NCI-H1694 (cell line): ENCODE measurements around the gene RAB6B.

Source experiments
- DNase-seq: peaks from one replicate; lab custom pipeline; 2025; lab: John Stamatoyannopoulos, UW

RAB6B gene

DNA sequence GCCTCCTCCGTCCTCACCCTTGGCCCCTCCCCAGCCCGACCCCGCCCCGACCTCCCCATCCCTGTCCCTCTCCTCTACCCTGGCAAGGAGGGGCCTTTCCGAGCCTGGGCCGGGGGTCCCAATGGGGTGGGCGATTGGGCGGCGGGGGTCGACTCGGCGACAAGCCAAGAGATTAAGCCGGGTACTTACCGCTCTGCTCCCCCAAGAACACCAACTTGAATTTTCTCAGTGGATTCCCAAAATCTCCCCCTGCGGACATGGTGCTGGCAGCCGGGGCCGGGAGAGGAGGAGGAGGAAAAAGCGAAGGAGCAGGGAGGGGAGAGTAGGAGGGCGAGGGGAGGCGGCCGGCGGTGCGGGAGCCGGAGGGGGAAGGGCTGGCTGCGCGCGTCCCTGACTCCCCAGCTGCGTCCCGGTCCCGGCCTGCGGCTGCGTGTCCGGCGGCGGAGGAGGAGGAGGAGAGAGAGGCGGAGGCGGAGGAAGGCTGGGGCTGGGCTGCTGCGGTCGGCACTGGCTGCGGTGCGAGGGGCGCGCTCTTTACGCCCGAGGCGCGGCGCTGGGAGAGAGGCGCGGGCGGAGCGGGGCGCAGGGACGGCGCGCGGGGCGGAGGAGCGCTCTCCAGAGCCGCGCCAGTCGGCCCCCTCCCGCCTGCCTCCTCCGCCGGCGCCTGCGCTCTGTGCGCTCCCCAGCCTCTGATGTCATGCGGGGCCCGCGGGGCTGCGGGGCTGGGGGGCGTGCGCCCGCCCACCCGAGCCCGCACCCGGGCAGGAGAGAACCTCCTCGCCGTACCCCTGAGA lies at the start of gene RAB6B:
TSS of gene RAB6B (minus strand) at position 675 of the 794 bp plus-strand sequence. CDS start at position 259, 416 bp downstream.
- DNase-seq: peak; percentile 34

DNA sequence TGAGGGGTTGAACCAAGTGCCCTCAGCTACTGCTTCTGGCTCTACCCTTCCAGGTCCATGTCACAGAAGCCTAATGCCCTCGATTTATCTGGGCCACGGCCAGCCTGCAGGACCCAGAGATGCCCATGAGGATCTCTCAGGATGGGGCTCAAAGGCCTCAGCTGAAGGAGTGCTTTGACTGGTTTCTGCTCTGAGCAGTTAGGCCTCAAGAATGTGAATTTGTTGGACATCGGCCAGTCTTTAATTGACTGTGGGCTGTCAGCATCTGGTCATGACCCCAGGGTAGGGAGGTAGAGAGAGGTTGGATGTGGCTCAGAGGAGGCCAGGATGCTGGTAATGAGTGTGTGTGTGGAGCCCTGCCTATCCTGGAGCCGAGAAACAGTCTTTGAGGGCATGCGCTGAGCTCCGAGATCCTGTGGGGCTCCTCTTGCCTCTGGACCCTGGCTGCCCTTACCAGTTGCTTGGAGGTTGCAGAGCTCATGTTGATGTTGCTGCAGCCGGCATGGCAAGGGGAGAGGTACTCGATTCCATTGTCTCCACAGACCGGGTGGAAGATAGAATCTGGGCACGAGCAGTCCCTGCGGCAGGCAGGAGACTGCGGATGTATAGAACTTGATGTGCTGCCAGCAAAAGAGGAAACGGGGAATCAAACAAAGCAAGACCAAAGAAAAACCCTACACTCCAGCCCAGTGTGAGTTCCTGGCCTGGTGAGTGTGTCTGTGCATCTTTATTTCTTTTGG lies 49.1 kb upstream of the RAB6B start:
- DNase-seq: no peak

GRCh38 chr3:133944181-133944580 lies 48.5 kb upstream of the RAB6B start:
- DNase-seq: no peak

- DNase-seq: no peak
These were observed 48.0 kb upstream of the RAB6B start for GRCh38 chr3:133943639-133944141.

DNA sequence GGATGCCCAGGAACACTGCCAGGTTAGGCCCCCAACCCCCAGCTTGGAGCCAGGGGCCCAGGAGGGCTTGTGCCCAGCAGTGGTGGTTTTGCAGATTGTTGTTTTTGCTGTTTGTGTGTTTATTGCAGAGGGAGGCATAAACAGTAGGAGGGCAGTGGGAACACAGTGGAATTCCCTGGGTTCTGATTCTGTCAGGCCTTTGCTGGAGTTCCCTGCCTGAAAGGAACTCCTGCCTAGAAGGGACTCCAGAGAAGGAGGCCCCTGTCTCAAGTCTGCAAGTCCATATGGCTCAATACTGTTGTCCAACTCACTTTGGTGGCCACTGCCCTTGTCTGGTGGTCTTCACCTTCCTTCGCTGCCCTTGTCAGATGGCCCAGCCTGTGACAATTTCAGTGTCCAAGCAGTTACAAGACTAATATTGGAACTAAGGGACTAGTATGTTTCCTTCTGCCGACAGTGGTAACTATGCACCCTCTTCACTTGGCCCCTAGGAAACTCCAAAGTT lies 47.4 kb upstream of the RAB6B start:
- no peak for DNase-seq

DNA sequence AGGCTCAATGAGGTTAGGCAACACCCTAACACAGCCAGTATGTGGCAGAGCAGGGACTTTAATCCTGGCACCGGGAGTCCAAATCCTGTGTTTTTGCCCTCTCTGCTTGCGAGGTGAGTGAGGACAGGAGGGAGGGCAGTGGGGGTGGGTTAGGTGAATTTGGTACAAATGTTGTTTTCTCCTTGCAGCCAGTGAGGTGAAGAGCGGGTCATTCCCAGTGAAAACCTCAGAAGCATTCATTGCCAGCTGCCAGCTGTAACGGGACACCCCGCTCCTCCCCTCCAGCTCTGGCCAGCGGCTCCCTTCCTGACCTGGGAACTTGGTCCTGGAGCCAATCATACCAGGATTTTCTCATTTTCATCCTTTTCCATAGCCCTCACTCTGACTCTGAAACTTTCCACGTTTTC lies 45.7 kb upstream of the RAB6B start:
- DNase-seq: no peak

DNA sequence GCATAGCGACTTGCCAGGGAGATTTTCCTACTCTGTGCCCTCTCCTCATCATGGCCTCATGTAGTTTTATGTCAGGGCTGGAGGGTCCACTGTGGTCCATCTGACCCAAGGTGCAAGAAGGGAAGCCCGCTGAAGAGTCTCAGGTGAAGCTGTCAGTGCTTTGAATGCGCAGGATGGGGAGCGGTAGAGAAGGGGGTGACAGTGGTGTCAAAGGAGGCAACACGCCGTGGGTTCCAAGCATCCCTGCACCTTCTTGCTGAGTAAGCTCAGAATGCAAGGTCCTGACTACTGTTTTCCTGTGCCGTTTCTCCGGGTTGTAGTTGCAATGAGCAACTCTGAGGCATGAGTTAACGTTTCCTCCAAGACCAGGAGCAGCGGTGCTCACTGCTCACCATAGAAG lies 44.9 kb upstream of the RAB6B start:
- DNase-seq: no peak

DNA sequence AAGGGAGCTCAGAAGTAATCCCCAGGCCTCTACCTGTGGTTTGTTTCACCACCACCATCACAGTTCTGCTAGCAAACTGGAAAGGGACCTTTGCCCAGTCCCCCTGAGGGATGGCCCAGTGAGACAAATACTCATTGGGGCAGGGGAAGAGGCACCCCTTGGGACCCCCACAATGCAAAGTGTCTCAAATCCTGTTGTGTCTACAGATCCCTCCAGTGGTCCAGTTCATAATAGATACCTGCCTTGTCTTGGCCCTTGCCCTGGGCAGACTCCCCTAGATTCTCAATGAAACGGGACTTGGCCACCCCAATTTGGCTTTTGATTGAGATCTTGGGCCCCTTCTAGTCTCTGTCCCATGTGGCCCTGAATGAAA lies 43.8 kb upstream of the RAB6B start:
- no peak for DNase-seq

DNA sequence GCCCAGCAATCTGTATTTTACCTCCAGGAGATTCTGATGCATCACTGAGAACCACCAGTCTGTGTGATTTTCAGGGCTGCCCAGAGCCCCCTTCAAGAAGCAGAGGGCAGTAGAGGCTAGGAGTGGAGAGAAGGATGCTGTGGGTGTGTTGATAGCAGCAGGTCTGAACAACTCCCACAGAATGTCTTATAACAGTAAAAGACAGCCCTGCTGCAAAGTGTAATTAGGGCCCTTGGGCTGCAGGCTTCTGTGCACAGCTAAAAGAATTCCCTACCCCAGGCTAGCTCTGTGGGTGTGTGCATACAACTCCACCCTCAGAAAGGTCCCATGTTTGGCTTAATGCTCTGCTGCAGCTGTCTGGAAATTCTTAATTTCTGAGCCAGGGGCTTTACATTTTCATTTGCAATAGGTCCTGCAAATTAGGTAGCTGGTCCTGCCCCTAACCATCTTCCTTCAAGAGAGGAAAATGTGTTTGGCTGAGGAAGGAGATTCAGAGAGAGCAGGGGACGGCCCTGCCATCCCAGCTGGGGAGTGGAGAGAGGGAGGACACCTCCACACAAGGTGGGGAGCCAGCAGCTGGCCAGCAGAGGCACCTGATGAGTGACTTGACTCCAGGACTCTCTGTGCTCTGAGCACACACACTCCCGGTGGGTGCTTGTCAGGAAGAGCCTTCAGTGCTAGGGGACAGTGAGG lies 43.2 kb upstream of the RAB6B start:
- no peak for DNase-seq

GRCh38 chr3:133937756-133938601 lies 42.3 kb upstream of the RAB6B start:
- no peak for DNase-seq

GRCh38 chr3:133937061-133937686 lies 41.5 kb upstream of the RAB6B start:
- DNase-seq: no peak

- no peak for DNase-seq
These were observed 40.4 kb upstream of the RAB6B start for GRCh38 chr3:133935843-133936769.

- DNase-seq: no peak
These were observed 39.5 kb upstream of the RAB6B start for GRCh38 chr3:133934996-133935842.

DNA sequence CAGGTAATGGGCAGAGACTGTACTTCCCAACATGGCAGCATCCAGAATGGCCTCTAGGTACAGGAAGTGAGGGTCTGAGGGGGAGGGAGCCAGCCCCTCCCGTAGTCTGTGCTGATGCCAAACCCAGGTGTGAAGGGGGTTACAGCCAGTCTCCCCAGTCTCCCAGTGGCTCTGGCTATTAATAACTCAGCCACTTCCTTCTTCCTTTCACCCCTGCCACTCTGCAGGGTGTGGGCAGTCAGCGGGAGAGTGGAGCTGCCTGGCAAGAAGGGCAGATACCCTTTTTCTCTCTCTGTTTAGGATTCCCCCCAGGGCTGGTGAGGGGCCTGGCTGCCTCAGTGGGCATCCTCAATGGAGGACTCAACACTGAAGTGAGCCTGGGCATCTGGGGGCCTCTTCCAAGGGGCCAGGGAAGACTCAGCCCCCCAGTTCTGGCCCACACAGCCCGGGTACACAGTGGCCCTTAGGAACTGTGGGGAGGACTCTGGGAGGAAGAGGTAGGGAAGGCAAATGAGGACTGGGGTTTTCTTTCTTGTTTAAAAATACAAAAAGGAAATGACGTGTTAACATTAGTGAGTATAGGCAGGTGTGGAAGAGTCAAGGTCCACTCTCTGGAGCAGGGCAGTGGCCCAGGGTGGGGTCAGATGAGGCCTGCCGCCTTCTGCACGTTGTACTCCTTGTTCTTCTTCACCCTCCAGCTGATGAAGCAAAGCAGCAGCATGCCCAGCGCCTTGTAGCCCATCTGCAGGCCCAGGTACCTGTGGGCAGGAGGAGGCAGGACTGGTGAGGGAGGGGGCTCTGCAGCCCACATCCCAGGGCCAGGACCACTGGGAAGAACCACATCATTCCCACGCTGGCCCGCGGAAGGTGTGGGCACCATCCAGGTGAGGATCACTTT lies 38.6 kb upstream of the RAB6B start:
- no peak for DNase-seq

- no peak for DNase-seq
These were observed 37.7 kb upstream of the RAB6B start for GRCh38 chr3:133933097-133934024.

GRCh38 chr3:133932009-133932408 lies 36.3 kb upstream of the RAB6B start:
- DNase-seq: no peak

DNA sequence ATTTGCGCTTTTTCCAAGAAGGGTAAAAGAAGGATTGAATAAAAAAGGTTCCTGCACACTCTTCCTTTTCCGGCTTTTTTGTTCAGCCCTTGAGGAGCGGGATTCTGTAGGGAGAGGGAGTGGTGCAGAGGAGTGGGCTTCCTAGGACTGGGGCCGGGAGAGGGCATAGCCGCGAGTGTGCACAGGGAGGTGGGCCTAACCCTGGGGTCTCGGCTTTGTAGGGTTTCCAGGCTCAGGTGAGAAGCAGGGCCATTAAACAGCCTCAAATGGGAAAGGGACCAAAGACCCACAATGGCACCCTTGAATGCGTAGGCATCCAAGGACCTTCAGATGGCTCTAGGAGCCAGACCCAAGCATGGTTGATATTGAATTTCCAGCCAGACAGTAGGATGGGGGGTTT lies 35.4 kb upstream of the RAB6B start:
- no peak for DNase-seq
